ENCODE measurements around the gene CPSF4L. TPM values are rescaled to one million over a fixed set of nuclear protein-coding genes. Genes with fewer than 3 reads are reported as not detected.
A peak's percentile ranks its signal among the peaks of the same experiment; 100 is the strongest.

Gene CPSF4L
- total and polyA plus RNA-seq, 2 of the 13 experiments (the other 11 are each of a cell fraction or from before 2014, with no cell fraction given) = 0.73 to 1.6 TPM

- TF ChIP-seq ZNF766 (CRISPR knock-in tag; IDR thresholded peaks at IDR 0.05; ENCODE audit: borderline replicate concordance) (no peak; the same call in 1 of the 2 replicates), SP5 (CRISPR knock-in tag; IDR thresholded peaks at IDR 0.05; ENCODE audit: borderline replicate concordance, low read depth) (peak; percentile 79), HCFC1 (IDR thresholded peaks at IDR 0.05; ENCODE audit: low read depth, low read length) (no peak), ZNF747 (CRISPR knock-in tag; IDR thresholded peaks at IDR 0.05; ENCODE audit: borderline replicate concordance) (0 out of 2 replicates have a peak, but pooled peaks have one; percentile 84), SOX13 (IDR thresholded peaks at IDR 0.05) (peak; percentile 85), SOX13 (CRISPR knock-in tag; conservative IDR thresholded peaks at IDR 0.05 in 1 of 2, IDR thresholded peaks at IDR 0.05 in 1 of 2) (peak in 1 of 2 experiments; percentile 93; a peak in 2 of 4 replicates), ZNF775 (CRISPR knock-in tag; IDR thresholded peaks at IDR 0.05; ENCODE audit: borderline replicate concordance) (no peak), GATA4 (IDR thresholded peaks at IDR 0.05; ENCODE audit: borderline replicate concordance, low read depth) (peak; percentile 85), ZBTB21 (CRISPR knock-in tag; IDR thresholded peaks at IDR 0.05) (no peak), PTBP1 (IDR thresholded peaks at IDR 0.05; ENCODE audit: low read depth, low read length, poor library complexity, severe bottlenecking) (no peak), ZBTB38 (CRISPR knock-in tag; IDR thresholded peaks at IDR 0.05) (no peak; the same call in 1 of the 2 replicates), KDM6A (CRISPR knock-in tag; IDR thresholded peaks at IDR 0.05; ENCODE audit: low read depth) (peak; percentile 77), SALL1 (CRISPR knock-in tag; IDR thresholded peaks at IDR 0.05) (peak; percentile 90), KMT2A (CRISPR knock-in tag; IDR thresholded peaks at IDR 0.05) (no peak; the same call in 1 of the 2 replicates), ZNF451 (CRISPR knock-in tag; IDR thresholded peaks at IDR 0.05) (peak; percentile 59; the same call in 1 of the 2 replicates), THYN1 (CRISPR knock-in tag; IDR thresholded peaks at IDR 0.05; ENCODE audit: borderline replicate concordance, low read depth) (no peak), SETDB1 (CRISPR knock-in tag; IDR thresholded peaks at IDR 0.05; ENCODE audit: borderline replicate concordance) (no peak), HHEX (CRISPR knock-in tag; IDR thresholded peaks at IDR 0.05) (peak; percentile 52), NFIC (IDR thresholded peaks at IDR 0.05; ENCODE audit: low read length) (0 out of 2 replicates have a peak, but pooled peaks have one; percentile 78), ZNF432 (CRISPR knock-in tag; IDR thresholded peaks at IDR 0.05; ENCODE audit: borderline replicate concordance) (no peak), ZZZ3 (CRISPR knock-in tag; IDR thresholded peaks at IDR 0.05; ENCODE audit: borderline replicate concordance) (no peak), PLSCR1 (CRISPR knock-in tag; IDR thresholded peaks at IDR 0.05; ENCODE audit: borderline replicate concordance) (no peak), TCF12 (IDR thresholded peaks at IDR 0.05) (no peak), TCF12 (CRISPR knock-in tag; IDR thresholded peaks at IDR 0.05) (0 out of 2 replicates have a peak, but pooled peaks have one; percentile 19)
- TF ChIP-seq, protein P1, sequence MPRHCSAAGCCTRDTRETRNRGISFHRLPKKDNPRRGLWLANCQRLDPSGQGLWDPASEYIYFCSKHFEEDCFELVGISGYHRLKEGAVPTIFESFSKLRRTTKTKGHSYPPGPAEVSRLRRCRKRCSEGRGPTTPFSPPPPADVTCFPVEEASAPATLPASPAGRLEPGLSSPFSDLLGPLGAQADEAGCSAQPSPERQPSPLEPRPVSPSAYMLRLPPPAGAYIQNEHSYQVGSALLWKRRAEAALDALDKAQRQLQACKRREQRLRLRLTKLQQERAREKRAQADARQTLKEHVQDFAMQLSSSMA (CRISPR knock-in tag; IDR thresholded peaks at IDR 0.05) = 0 out of 2 replicates have a peak, but pooled peaks have one; percentile 40
- TF ChIP-seq, protein P2, sequence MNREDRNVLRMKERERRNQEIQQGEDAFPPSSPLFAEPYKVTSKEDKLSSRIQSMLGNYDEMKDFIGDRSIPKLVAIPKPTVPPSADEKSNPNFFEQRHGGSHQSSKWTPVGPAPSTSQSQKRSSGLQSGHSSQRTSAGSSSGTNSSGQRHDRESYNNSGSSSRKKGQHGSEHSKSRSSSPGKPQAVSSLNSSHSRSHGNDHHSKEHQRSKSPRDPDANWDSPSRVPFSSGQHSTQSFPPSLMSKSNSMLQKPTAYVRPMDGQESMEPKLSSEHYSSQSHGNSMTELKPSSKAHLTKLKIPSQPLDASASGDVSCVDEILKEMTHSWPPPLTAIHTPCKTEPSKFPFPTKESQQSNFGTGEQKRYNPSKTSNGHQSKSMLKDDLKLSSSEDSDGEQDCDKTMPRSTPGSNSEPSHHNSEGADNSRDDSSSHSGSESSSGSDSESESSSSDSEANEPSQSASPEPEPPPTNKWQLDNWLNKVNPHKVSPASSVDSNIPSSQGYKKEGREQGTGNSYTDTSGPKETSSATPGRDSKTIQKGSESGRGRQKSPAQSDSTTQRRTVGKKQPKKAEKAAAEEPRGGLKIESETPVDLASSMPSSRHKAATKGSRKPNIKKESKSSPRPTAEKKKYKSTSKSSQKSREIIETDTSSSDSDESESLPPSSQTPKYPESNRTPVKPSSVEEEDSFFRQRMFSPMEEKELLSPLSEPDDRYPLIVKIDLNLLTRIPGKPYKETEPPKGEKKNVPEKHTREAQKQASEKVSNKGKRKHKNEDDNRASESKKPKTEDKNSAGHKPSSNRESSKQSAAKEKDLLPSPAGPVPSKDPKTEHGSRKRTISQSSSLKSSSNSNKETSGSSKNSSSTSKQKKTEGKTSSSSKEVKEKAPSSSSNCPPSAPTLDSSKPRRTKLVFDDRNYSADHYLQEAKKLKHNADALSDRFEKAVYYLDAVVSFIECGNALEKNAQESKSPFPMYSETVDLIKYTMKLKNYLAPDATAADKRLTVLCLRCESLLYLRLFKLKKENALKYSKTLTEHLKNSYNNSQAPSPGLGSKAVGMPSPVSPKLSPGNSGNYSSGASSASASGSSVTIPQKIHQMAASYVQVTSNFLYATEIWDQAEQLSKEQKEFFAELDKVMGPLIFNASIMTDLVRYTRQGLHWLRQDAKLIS (CRISPR knock-in tag; IDR thresholded peaks at IDR 0.05) = no peak
Measured at GRCh38 chr17:73272906-73273218, 11.2 kb upstream of the CPSF4L start (continued).

Data from HepG2 (cell line).